ENCODE data around the gene LIFR. TPM values are rescaled to one million over a fixed set of nuclear protein-coding genes. Genes with fewer than 3 reads are reported as not detected.

The LIFR gene, protein sequence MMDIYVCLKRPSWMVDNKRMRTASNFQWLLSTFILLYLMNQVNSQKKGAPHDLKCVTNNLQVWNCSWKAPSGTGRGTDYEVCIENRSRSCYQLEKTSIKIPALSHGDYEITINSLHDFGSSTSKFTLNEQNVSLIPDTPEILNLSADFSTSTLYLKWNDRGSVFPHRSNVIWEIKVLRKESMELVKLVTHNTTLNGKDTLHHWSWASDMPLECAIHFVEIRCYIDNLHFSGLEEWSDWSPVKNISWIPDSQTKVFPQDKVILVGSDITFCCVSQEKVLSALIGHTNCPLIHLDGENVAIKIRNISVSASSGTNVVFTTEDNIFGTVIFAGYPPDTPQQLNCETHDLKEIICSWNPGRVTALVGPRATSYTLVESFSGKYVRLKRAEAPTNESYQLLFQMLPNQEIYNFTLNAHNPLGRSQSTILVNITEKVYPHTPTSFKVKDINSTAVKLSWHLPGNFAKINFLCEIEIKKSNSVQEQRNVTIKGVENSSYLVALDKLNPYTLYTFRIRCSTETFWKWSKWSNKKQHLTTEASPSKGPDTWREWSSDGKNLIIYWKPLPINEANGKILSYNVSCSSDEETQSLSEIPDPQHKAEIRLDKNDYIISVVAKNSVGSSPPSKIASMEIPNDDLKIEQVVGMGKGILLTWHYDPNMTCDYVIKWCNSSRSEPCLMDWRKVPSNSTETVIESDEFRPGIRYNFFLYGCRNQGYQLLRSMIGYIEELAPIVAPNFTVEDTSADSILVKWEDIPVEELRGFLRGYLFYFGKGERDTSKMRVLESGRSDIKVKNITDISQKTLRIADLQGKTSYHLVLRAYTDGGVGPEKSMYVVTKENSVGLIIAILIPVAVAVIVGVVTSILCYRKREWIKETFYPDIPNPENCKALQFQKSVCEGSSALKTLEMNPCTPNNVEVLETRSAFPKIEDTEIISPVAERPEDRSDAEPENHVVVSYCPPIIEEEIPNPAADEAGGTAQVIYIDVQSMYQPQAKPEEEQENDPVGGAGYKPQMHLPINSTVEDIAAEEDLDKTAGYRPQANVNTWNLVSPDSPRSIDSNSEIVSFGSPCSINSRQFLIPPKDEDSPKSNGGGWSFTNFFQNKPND
- total RNA-seq (34.9 and 36.4 TPM in 2 replicates), polyA plus RNA-seq (3.6 and 4.1 TPM in 2 replicates), polyA minus RNA-seq (27.2 and 27.5 TPM in 2 replicates), Bru-seq, nascent RNA (percentile 71 among the genes with signal in this experiment), BruChase-seq, experiment 1, labeled RNA remaining after a 6-hour chase (percentile 89 among the genes with signal in this experiment), BruChase-seq, experiment 2, labeled RNA remaining after a 2-hour chase (percentile 76 among the genes with signal in this experiment)
- 2.8 and 3.2 TPM in 2 replicates for polyA plus RNA-seq (2011; cell fraction: cytosol; rRNA removed)
- polyA plus RNA-seq (2011; cell fraction: nucleus; rRNA removed): 12.1 and 14.6 TPM in 2 replicates
- 2.2 and 4.5 TPM in 2 replicates for polyA plus RNA-seq (2012)
- polyA minus RNA-seq (2011; cell fraction: cytosol; rRNA and poly(A)+ RNA removed): 54.1 TPM
- 26.8 and 34.6 TPM in 2 replicates for polyA minus RNA-seq (2011; cell fraction: nucleus; rRNA and poly(A)+ RNA removed)
- long read RNA-seq, partial matches to known transcripts: 0 of 8 reads
- long read RNA-seq, other reads (novel, unspliced or antisense): 8 of 8 reads

DNA sequence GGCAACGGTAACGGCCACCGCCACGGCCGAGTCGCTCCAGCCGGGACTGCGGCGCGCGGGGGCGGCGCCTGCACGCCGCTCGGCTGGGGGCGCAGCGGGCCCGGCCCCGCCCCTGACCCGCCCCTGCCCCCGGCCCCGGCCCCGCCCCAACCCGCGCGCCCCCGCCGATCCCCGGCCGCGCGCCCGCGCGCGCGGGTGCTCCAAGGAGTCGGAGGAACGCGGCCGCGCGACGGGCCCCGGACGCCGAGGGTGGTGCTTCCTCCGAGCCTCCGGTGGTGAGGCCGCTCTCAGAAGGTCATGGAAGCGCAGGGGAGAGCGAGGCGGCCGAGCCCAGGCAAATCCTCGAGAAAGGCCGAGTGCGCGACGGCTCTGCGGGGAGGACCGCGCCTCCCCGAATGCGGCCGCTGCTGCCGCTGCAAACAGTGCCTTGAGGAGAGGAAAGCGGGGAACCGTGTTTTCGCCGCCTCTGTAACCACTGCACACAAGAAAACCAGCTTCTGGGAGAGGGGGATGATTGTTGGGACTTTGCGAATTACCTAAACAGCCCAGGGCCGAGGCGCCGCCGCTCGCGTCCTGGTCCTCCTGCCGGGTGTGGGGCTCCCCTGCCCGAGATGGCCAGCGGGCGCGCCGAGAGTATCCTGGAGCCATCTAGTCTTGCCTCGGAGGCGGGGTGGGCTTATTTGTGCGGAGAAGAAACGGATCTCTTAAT lies at the start of gene LIFR:
TSS of gene LIFR (minus strand) at position 48 of the 709 bp plus-strand sequence. CDS start 25,999 bp downstream, outside the sequence.
- no peak for TF ChIP-seq JUN (IDR thresholded peaks at IDR 0.05; ENCODE audit: borderline replicate concordance, insufficient read depth, insufficient read length, low read depth)
- TF ChIP-seq, protein P1, sequence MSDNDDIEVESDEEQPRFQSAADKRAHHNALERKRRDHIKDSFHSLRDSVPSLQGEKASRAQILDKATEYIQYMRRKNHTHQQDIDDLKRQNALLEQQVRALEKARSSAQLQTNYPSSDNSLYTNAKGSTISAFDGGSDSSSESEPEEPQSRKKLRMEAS (IDR thresholded peaks at IDR 0.05; ENCODE audit: insufficient read depth, insufficient read length): no peak
- no peak for TF ChIP-seq GATA2 (IDR thresholded peaks at IDR 0.05; ENCODE audit: insufficient read depth, insufficient read length, low read depth, low read length)
- TF ChIP-seq POLR2AphosphoS5 (IDR thresholded peaks at IDR 0.05; ENCODE audit: insufficient read depth, low read depth, low read length): peak; percentile 27
- TF ChIP-seq POLR2A (IDR thresholded peaks at IDR 0.05; ENCODE audit: low read depth, low read length): peak; percentile 66
- no peak for TF ChIP-seq FOS (IDR thresholded peaks at IDR 0.05; ENCODE audit: borderline replicate concordance, insufficient read depth, low read length)
- TF ChIP-seq, protein P2, sequence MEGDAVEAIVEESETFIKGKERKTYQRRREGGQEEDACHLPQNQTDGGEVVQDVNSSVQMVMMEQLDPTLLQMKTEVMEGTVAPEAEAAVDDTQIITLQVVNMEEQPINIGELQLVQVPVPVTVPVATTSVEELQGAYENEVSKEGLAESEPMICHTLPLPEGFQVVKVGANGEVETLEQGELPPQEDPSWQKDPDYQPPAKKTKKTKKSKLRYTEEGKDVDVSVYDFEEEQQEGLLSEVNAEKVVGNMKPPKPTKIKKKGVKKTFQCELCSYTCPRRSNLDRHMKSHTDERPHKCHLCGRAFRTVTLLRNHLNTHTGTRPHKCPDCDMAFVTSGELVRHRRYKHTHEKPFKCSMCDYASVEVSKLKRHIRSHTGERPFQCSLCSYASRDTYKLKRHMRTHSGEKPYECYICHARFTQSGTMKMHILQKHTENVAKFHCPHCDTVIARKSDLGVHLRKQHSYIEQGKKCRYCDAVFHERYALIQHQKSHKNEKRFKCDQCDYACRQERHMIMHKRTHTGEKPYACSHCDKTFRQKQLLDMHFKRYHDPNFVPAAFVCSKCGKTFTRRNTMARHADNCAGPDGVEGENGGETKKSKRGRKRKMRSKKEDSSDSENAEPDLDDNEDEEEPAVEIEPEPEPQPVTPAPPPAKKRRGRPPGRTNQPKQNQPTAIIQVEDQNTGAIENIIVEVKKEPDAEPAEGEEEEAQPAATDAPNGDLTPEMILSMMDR (IDR thresholded peaks at IDR 0.05; ENCODE audit: extremely low read depth in 1 of 2, insufficient read depth in 1 of 2, low read depth in 1 of 2, low read length in 2 of 2): peak in 1 of 2 donors; percentile 3
- no peak for TF ChIP-seq MYC (IDR thresholded peaks at IDR 0.05; ENCODE audit: low read depth, low read length)
- TF ChIP-seq EZH2 (IDR thresholded peaks at IDR 0.05; ENCODE audit: borderline replicate concordance, low read depth, low read length, severe bottlenecking): no peak
- Histone ChIP-seq H3K9me1 (replicated peaks; ENCODE audit: control insufficient read depth, extremely low read depth, insufficient read depth, low read length) (no peaks in the 10 kb centered on the region), H2AFZ (ENCODE audit: low read depth, low read length) (peak within 1 kb of the TSS; percentile 90), H3K79me2 (ENCODE audit: control insufficient read depth, insufficient read depth, low read length) (no peaks in the 10 kb centered on the region), H3K4me3 (replicated peaks in 1 of 3; ENCODE audit: insufficient read depth in 1 of 3, low read depth in 1 of 3, low read length in 3 of 3) (peak within 1 kb of the TSS; percentile 82 to 86 (median 83)), H3K27me3 (ENCODE audit: control insufficient read depth in 2 of 2, insufficient read depth in 2 of 2, low read length in 2 of 2) (peaks cover 0 to 2% of the 10 kb centered on the region in 2 experiments), H3K36me3 (ENCODE audit: control insufficient read depth in 2 of 2, extremely low read depth in 1 of 2, insufficient read depth in 2 of 2, low read length in 2 of 2) (no peaks in the 10 kb centered on the region), H4K20me1 (replicated peaks; ENCODE audit: control insufficient read depth, extremely low read depth, insufficient read depth, low read length) (no peaks in the 10 kb centered on the region), H3K27ac (ENCODE audit: insufficient read depth, low read depth, low read length) (peak within 1 kb of the TSS; percentile 68), H3K4me2 (ENCODE audit: insufficient read depth, low read length) (peak within 1 kb of the TSS; percentile 92), H3K9ac (replicated peaks; ENCODE audit: extremely low read depth, insufficient read depth, low read length) (peak within 1 kb of the TSS; percentile 85), H3K9me3 (replicated peaks; ENCODE audit: control insufficient read depth, insufficient read depth, low read length) (no peaks in the 10 kb centered on the region), H3K4me1 (ENCODE audit: control insufficient read depth, extremely low read depth, insufficient read depth, low read length) (peaks cover 21% of the 10 kb centered on the region)
- DNase-seq (ENCODE audit: low read depth, low spot score) (peak; percentile 80), FAIRE-seq (no peak)
- intact Hi-C loops (cut with micrococcal nuclease): loop anchor here (1.0 to 10.0 kb wide), 9 partner anchors 44 to 368 kb away; no protein-coding TSS in a partner anchor
- dilution Hi-C loops (cut with MboI; ENCODE audit: extremely low pct_ligation_motif_present, low sequenced_read_pairs): no loop called here
- BruUV-seq (replicated peaks): no TSS peak
- POLR2A ChIA-PET: interaction anchor here (0.8 kb wide), 1 partner anchor 92 kb away, joined by 3 read pairs; no protein-coding TSS in a partner anchor
- CTCF ChIA-PET: interaction anchor here (0.7 to 6.7 kb wide), 7 partner anchors 89 to 253 kb away, joined by 3 to 177 read pairs (median 3); no protein-coding TSS in a partner anchor
